KG1 (cell line): Measurements from ENCODE around the gene PRKCE.

Source experiments
- DNase-seq: peaks from one replicate; lab custom pipeline; 2025; lab: John Stamatoyannopoulos, UW

PRKCE gene

DNA sequence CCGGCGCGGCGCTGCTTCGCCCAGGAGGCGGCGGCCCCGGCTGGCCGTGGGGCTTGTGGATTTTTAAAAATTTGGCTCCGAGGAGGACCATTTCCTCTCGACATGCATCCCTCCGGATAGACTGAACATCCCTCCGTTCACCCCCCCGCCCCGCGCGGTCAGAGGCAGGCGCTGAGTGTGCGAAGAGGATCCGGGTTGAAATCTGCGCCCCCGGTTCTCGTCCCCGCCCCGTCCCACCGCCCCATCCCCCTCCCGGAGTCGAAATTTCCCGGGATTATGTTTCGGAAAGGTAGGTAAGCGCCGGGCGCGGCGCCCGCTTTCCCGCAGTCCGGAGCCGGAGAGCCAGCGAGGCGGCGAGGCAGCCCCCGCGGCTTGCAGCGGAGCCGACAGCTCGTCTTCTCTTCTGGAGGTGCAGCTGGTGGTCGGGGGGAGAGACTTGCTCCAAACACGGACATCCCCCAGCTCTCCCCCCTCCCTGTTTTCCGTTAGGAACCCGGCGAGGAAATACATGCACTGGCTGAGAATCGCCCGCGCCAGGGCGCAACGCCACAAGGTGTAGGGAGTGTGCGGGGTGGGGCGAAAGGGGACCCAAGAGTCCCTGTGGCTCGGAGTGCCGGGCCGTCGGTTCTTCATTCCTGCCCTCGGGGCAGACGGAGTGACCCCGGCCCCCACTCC, at the start of gene PRKCE:
PRKCE (plus strand) TSS at position 261 of the 675 bp plus-strand sequence.
- no peak for DNase-seq

DNA sequence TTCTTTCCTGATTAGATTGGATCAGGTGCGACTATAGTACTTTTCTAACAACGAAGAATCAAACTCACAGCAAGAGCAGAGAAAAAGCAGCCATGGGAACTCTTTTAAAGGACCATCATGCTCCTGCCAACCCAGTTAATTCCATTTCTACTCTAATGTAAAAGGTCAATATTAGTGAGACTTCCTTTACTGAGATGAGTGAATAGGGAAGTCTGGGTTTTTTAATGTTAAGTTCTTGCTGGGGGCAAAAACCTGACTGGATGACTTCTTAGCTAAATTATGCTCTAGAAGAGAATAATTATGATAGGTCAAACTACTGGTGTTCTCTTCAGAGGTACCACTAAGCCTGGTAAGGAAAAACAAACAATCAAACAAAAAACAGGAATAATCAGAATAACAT, 48.9 kb upstream of the PRKCE start:
- DNase-seq, result no peak

DNA sequence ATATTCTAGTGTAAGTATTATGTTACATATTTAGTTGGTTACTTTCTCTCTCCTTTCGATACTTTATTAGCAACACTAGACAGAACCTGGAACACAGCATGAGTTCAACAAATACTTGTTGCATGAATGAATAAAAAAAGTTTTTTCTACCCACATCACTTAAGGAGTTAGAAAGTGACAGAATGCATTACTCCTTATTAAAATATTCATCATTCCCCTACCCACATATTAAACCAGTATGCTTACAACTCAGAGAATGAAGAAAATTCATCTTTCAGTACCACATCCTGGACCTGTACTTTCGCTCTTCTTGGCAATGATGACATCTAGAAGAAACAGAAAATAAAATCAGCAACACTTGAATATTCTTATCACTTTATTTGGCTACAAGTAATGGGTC, 46.4 kb upstream of the PRKCE start:
- DNase-seq, result no peak

DNA sequence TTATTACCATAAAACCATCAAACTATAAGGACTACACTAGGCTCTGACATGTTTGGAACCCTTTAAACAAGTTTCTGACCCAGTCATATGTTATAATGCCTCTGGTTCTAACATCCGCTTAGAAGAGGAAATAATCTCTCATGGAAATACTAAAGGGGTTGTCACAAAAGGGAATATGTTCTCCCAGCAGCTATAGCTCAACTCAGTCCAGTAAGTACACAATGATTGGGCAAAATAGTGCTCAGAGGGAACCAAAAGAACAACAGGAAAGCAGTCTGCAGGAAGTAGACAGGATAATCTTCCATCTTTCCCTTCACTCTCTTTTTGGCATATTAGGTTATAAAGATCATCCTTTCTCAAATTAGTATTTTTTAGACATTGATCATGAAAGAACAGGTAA, 44.7 kb upstream of the PRKCE start:
- DNase-seq, result no peak

DNA sequence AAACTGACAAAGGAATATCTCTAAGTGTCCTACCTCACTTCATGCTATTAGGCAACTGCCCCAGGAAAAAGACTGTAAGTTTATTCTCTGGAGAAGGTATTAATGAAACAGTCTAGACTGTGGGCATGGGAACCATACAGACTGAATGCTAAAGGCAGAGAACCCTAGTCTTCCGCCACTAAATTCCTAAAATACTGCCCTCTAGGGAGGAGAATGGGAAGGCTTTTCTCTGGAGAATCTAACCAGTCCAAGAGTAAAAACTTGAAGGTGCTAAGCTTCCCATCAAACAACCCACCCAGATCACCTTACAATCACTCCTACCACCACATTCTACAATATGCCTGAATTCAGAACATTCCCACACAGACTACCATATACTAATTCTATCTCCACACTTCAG, 43.8 kb upstream of the PRKCE start:
- no peak for DNase-seq

DNA sequence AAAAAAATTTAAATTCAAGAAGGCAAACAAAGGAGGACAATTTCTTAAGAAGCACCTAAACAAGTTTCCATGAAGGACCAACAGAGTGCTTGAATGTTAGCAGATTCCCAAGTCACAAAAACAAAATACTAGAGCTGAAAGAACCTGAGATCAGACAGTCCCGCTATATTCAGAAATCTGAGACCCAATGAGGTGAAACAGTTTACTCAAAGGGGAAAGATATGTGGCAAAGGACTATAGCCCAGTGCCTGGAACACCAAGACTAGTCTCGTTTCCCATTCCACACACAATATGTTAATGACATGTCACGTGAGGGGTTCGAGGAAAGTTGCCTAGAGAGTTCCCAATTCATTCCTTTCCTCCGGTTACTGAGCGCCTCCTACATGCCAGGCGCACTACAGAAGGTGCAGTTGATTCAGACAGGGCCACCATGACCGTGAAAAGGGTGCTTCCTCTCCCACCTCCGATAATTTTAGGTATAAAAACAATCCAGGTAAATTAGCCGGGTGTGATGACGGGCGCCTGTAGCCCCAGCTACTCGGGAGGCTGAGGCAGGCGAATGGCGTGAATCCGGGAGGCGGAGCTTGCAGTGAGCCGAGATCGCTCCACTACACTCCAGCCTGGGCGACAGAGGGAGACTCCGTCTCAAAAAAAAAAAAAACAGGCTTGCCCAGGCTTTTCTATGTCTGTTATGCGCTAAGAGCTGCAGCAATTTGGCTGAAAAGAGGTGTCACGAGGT, 41.0 kb upstream of the PRKCE start:
- DNase-seq, result peak; percentile 23

DNA sequence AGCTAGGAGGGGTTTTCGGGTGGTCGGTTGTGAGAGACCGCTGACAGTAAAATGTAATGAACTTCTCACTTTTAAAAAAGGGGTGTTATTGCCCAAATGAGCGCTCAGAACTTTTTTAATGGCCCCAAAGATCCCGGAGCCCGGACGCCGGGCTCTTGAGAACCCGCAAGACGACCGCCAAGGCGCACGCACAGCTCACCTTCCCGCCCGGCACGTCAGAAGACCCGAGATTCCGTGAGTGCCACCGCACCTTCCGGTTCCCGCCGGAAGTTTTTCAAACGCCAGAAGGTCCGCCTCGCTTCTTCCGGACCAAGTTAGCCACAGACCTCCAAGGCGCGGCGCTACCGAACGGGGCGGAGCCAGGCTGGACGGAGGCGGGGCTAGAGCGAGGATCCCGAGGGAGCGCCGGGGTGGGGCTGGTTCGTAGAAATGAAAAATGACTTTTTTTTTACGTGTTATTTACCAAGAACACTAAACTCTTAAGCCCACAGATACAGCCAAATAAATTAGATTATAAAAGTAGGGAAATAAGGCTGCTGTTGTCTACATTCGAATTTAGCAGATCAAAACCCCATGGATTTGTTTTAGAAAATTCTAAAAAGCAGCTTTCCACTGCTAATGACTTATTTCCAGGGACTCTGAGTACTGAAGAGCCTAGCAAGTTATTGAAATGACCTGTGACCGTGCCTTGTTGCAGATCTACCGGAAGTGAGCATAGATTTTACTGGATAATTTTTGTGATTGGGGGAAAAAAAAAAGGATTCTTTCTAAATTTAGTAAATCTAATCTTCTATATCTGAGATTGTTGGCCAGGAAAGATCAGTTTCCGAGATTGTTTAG, 40.2 kb upstream of the PRKCE start, which contains the start of gene SRBD1:
SRBD1 (minus strand) TSS at position 248 of the 840 bp plus-strand sequence. CDS start 5,826 bp downstream, outside the sequence.
- peak; percentile 69 for DNase-seq

DNA sequence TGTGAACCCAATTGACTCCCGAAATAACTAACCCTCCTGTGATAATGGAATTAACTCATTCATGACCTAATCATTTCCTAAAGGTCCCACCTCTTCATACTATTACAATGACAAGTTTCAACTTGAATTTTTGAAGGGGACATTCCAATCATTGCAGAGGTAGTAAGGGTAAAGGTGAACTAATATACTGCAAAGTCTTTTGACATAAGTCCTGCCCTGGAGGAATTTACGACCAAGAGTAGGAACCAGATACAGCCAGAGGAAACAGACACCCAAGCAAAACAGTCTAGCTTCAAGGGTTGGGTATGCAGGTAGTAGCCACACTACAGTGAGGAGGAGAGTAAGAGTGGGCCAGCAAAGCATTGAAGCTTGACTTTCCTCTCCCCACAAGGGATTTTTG, 39.2 kb upstream of the PRKCE start:
- no peak for DNase-seq

DNA sequence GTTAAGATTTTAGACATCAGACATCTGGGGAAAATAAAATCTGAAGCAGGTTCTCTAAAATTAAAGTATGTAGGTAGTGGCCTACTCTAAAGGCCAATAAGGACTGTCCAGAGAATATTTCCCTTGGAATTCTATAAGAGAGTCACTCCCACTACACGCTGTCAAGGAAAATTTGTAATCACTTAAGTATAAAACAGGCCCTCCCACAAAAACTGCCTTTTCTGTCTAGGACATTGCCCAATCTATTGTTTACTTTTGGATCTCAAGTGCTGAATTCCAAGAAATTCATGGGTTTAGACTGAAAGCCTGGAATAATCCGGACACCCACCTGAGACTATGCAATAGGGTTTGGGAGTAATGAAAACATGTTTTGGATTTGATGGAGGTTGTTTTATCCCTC, 38.7 kb upstream of the PRKCE start:
- no peak for DNase-seq

DNA sequence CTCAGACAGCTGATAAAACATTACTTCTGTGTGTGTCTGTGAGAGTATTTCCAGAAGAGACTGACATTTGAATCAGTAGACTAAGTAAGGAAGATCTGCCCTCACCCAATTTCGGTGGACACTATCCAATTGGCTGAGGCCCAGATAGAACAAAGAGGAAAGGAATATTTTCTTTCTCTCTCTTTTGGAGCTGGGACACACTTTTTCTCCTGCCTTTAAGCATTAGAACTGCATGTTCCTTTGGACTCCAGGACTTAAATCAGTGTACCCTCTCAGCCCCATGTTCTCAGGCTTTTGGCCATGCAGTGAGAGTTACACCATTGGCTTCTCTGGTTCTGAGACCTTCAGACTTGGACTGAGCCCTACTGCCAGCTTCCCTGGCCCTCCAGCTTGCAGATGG, 37.1 kb upstream of the PRKCE start:
- no peak for DNase-seq

DNA sequence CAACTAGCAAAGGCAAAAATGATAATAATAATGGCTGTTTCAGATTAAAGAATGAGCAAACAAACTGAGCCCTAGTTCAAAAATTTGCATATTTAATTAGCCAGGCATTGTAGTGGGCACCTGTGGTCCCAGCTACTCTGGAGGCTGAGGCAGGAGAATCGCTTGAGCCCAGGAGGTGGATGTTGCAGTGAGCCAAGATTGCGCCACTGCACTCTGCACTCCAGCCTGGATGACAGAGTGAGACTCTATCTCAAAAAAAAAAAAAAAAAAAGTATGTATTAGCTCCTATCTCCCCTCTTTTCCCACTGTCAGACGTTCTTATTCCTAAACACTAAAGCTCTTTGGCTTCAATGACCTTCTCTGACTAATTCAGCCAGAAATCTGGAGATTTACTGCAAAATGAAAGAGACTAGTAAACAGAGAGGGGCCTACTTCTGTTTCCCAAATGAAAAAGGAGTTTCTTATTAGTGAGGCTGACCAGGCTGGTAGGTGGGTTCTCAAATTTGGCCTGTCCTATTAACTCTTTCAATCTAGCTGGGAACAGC, 36.5 kb upstream of the PRKCE start:
- DNase-seq, result no peak

DNA sequence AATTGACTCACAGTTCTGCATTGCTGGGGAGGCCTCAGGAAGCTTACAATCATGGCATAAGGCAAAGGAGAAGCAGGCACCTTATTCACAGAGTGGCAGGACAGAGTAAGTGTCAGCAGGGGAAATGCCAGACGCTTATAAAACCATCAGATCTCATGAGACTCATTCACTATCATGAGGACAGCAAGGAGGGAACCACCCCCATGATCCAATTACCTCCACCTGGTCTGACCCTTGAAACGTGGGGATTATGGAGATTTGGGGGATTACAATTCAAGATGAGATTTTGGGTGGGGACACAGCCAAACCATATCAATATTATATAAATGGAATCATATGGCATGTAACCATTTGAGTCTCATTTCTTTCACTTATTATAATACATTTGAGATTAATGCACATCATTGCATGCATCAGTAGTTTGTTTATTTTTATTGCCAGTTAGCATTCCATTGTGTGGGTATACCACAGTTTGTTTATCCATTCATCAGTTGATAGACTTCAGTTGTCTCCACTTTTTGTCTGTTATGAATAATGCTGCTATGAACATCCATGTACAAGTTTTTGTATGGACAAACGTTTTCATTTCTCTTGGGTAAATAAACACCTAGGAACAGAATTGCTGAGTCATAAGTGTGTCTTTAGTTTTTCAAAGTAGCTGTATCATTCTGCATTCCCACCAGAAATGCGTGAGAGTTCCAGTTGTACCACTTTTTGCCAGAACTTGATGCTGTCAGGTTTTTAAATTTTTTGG, 34.6 kb upstream of the PRKCE start:
- no peak for DNase-seq

DNA sequence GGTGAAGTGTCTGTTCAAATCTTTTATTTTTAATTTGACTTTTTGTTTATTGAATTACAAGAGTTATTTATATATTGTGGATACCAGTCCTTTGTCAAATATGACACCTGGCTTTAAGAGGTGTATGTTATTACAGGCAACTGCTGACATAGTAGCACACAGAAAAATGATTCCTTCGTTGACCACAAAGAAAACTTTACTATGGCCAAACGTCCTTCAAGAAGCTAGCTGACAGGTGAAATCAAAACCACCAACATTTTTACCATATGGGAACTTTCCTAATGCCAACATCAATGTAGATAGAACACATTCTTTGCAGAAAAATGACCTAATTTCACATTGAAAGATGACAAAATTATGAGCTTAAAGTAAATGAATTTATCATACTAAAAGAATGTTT, 34.0 kb upstream of the PRKCE start:
- DNase-seq, result no peak

DNA sequence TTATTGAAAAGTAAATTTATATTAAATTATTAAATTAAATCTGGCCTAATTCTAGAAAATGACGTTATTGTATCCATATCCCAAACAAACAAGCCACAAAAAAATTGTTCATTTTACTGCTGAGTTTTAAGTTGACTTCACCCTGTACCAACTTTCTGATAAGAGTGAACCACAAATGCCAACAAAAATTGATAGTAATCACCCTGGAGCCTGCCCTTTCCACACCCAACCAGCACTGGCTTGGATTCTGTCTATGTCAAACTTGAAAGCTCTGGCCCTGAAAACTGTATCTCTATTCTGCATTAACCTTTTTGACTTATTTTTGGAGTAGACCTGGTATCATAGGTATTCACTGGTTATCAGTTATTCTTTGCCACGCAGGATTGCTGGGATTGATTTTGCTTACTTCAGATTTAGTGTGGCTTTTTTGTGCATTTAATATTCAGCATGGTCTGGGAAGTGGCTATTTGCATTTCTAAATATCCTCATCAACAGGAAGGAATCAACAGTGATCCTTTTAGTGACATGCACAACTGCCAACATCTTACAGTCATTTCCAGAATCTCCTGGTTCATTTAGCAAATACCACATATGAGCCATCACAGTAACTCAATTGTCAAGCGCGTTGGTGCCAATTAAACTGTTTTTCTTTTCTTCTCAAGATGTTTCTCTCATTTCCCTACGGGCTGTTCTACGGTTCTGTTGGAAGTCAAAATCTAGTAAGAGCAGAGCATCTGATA, 29.0 kb upstream of the PRKCE start:
- DNase-seq, result no peak

DNA sequence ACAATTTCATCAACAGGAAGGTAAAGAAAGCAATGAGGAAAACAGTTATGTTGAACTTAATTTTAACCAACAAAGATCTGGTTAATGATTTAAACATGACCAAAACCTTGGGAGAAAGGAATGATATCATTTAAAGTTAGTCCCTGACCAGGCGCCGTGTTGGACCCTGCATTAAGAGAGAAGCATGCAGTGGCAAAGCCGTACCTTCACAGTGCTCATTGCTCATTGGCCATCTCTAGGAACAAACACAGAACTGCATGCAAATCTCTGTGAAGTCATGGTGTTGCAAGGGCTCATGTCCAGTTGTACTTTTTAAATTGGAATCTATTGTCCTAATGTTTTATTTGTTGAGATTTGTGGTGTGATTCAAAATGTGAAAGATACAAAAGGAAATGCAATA, 28.4 kb upstream of the PRKCE start:
- no peak for DNase-seq

DNA sequence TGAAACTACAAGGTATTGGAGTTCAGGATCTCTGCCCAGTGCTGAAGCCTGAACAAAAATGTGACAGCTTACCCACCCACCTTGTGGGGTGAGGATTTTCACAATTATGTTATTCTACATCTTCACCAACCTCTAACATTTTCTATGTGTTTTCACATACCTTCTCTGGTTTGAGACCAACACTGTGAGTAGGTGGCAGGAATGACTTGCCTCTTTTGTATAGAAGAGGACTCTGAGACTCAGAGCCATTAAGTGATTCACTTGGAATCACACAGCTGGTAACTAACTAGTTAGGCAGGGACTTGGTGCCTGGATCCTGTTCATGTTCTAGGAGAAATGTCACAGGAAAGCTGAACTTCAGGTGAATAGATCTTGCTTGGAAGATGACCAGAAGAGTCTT, 25.7 kb upstream of the PRKCE start:
- no peak for DNase-seq

DNA sequence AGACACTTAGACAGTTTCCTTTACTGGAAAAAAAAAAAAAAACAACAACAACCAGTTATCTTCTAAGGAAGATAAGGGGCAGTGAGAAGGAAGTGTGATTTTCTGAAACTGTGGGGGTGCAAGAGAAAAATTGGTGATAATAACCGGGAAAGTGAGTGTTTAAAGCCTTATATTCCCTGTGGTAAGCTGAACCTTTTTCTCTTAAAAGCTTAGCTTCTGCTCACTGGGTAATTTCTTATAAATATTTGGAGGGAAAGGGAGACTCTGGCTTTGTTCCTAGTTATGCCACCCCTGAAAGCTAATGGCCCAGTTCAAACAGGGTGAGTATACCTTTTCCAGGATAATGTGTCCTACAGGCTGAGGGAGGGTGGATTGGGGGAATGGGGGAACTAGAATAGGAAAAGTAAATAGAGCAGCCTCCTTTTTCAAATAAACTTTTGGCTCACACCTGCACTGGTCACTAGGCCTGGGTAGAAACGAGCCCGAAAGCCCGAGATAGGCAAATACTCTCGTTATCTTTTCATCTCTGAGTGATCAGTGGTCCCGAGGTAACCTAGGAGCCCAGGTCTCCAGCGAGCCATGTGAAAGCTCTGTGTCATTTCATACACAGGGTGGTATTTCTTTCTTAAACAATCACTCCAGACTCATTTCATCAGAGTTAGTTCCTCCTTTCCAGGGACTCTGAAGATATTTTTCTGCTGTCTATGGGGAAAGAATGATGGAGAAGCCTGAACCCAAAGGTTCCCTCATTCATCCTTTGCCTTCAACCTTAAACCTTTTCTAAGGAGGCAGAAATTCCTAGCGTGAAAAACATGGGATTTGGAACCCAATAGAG, 24.9 kb upstream of the PRKCE start:
- DNase-seq, result no peak

DNA sequence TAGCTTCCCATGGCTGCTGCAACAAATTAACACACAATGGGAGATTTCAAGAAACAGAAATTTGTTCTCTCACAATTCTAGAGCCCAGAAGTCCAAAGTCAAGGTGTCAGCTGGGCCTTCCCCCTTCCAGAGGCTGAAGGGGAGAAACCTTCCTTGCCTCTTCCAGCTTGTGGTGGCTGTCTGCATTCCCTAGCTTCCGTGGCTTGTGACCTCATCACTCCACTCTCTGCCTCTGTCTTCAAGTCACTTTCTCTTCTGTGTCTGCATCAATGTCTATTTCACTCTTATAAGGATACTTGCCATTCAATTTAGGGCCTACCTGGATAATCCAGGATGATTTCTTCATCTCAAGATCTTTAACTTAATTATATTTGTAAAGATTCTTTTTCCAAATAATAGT, 23.6 kb upstream of the PRKCE start:
- DNase-seq, result no peak

DNA sequence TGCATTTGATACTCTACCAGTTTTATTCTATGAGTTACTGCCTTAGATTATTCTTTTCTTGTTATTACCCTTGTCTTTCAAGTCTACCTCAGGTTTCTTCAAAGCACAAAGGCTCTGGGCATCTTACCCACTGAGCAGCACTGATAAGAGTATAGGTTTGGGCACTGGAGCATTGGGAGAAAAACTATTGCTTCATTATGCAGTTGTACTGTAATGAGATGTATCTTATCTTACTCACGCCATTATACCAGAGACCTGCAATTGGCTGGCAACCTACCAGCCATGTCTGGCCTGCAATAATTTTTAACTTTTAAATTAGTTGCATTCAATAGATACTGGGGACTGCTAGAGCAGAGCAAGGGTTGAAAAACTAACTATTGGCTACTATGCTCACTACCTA, 21.5 kb upstream of the PRKCE start:
- DNase-seq, result no peak

DNA sequence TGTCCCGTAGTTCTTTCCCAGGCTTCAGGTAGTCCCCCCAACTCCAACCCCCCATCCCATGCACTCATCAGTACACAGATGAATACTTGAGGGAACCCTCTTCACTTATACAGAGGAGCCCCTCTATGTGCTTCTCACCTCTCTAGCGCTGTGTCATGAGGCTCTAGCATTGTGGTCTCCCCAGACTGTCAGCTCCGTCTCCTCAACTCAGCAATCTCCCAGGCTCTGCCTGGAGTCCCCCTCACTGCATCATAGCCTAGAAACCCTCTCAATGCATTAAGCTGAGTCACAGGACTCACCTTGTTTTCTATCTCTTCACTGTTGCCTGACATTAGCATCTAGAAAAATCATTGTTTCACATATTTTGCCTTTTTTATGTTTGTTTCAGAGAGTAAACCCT, 20.2 kb upstream of the PRKCE start:
- no peak for DNase-seq
